ENCODE data around the gene TEX51. TPM values are rescaled to one million over a fixed set of nuclear protein-coding genes. Genes with fewer than 3 reads are reported as not detected.

TEX51 gene
- total and polyA plus RNA-seq, 2 donors (not counting 3 experiments of a cell fraction or from before 2014, with no cell fraction given) = not detected

GRCh38 chr2:126877861-126878565 lies 20.7 kb upstream of the TEX51 start:
- no peak overlapping the region for H3K9ac ChIP-seq (replicated peaks; ENCODE audit: extremely low read depth, insufficient read depth, low read length)
- H3K4me2 ChIP-seq (ENCODE audit: insufficient read depth, low read length) = no peak overlapping the region
- CTCF ChIA-PET = no interaction called here
- POLR2A ChIA-PET = no interaction called here
- no peaks in the 10 kb centered on the region for H3K4me1 ChIP-seq (ENCODE audit: control insufficient read depth, extremely low read depth, insufficient read depth, low read length)
- H3K27me3 ChIP-seq (ENCODE audit: control insufficient read depth in 2 of 2, insufficient read depth in 2 of 2, low read length in 2 of 2) = no peaks in the 10 kb centered on the region
- H3K36me3 ChIP-seq (ENCODE audit: control insufficient read depth in 2 of 2, extremely low read depth in 1 of 2, insufficient read depth in 2 of 2, low read length in 2 of 2) = no peaks in the 10 kb centered on the region
- H3K79me2 ChIP-seq (ENCODE audit: control insufficient read depth, insufficient read depth, low read length) = no peaks in the 10 kb centered on the region
- no peak for DNase-seq (ENCODE audit: low read depth, low spot score)
- BruUV-seq (replicated peaks) = no TSS peak
- dilution Hi-C loops (cut with MboI; ENCODE audit: extremely low pct_ligation_motif_present, low sequenced_read_pairs) (no loop called here), intact Hi-C loops (cut with micrococcal nuclease) (no loop called here)
- no peaks in the 10 kb centered on the region for H3K9me3 ChIP-seq (replicated peaks; ENCODE audit: control insufficient read depth, insufficient read depth, low read length)
- no peak overlapping the region for H2AFZ ChIP-seq (ENCODE audit: low read depth, low read length)
- no peak overlapping the region for H3K27ac ChIP-seq (ENCODE audit: insufficient read depth, low read depth, low read length)
- no peaks in the 10 kb centered on the region for H4K20me1 ChIP-seq (replicated peaks; ENCODE audit: control insufficient read depth, extremely low read depth, insufficient read depth, low read length)
- H3K4me3 ChIP-seq (replicated peaks in 1 of 3; ENCODE audit: insufficient read depth in 1 of 3, low read depth in 1 of 3, low read length in 3 of 3) = no peak overlapping the region
- H3K9me1 ChIP-seq (replicated peaks; ENCODE audit: control insufficient read depth, extremely low read depth, insufficient read depth, low read length) = no peaks in the 10 kb centered on the region
- TF ChIP-seq MAX (IDR thresholded peaks at IDR 0.05; ENCODE audit: insufficient read depth, insufficient read length) (no peak), EZH2 (IDR thresholded peaks at IDR 0.05; ENCODE audit: borderline replicate concordance, low read depth, low read length, severe bottlenecking) (no peak), MYC (IDR thresholded peaks at IDR 0.05; ENCODE audit: low read depth, low read length) (no peak), FOS (IDR thresholded peaks at IDR 0.05; ENCODE audit: borderline replicate concordance, insufficient read depth, low read length) (no peak), GATA2 (IDR thresholded peaks at IDR 0.05; ENCODE audit: insufficient read depth, insufficient read length, low read depth, low read length) (no peak), CTCF (IDR thresholded peaks at IDR 0.05; ENCODE audit: extremely low read depth in 1 of 2, insufficient read depth in 1 of 2, low read depth in 1 of 2, low read length in 2 of 2) (no peak), JUN (IDR thresholded peaks at IDR 0.05; ENCODE audit: borderline replicate concordance, insufficient read depth, insufficient read length, low read depth) (no peak), POLR2AphosphoS5 (IDR thresholded peaks at IDR 0.05; ENCODE audit: insufficient read depth, low read depth, low read length) (no peak), POLR2A (IDR thresholded peaks at IDR 0.05; ENCODE audit: low read depth, low read length) (no peak)
- no peak for FAIRE-seq

Measured in endothelial cell of umbilical vein (primary cell).